Measurements from ENCODE around the gene NPAS3.

The NPAS3 gene

DNA sequence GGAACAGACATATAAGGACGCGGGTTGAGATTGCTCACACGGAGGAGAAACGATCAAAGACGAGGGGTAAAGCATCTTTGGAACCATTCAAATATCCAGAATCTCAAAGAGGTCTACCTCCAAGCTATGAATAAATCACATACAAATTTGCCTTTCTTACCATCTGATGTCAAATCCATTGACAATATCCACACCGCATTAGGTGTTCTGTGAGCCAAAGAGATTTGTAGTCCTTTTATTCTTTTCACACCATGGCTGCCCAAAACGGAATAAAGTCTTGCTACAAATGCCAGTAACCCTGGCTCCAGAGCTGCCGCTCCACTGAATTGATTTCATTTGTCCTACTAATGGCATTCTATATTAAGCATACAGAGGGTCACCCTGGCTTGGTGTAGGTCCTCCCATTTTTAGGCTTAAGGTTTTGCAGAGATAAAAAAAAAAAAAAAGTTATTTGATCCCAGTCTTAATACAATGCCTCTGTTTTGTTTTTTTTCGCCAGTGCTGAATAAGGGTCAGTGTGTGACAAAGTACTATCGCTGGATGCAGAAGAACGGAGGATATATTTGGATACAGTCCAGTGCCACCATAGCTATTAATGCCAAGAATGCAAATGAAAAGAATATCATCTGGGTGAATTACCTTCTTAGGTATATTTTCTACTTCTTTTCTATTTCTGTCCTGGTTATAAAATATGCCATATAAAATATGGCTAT is 854.9 kb downstream of the NPAS3 start:
- DNase-seq (ENCODE audit: low spot score), result no peak

DNA sequence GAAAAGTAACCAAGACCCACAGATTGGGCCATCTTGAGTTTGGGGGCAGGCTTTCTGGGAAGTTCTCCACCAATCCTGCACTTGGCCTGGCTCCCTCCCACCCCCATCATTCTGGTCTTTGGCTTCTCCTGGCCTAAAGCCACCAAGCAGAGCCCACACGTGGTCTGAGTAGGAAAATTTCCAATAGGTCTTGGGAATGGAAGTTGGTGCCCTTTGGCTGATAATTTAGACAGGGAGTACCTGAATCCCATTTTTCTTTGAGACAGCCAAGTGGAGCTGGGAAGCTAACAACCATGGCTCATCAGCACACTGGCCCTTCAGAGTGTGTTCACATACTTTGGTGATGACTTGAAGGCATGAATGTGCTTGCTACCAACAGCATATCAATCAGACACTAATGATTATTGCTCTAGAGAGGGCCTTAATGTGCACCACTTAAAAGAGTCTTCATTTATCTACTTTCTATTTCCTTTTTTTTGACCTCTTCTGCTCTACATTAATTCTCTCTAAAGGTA is 856.2 kb downstream of the NPAS3 start:
- no peak for DNase-seq (ENCODE audit: low spot score)

- DNase-seq (ENCODE audit: low spot score), result no peak
Observed at GRCh38 chr14:33796356-33796755, 857.7 kb downstream of the NPAS3 start.

- DNase-seq (ENCODE audit: low spot score), result no peak
Observed at GRCh38 chr14:33799705-33800570, 861.3 kb downstream of the NPAS3 start.

DNA sequence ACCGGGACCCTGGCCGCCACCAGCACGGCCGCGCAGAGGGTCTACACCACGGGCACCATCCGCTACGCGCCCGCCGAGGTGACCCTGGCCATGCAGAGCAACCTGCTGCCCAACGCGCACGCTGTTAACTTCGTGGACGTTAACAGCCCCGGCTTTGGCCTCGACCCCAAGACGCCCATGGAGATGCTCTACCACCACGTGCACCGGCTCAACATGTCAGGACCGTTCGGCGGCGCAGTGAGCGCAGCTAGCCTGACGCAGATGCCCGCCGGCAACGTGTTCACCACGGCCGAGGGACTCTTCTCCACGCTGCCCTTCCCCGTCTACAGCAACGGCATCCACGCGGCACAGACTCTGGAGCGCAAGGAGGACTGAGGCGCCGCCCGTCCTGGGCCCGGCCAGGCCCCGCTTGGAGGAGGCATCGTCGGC is 862.1 kb downstream of the NPAS3 start:
- DNase-seq (ENCODE audit: low spot score), result no peak

- no peak for DNase-seq (ENCODE audit: low spot score)
Observed at GRCh38 chr14:33802737-33803136, 864.1 kb downstream of the NPAS3 start.

- no peak for DNase-seq (ENCODE audit: low spot score)
Observed at GRCh38 chr14:33805593-33805992, 866.9 kb downstream of the NPAS3 start.

GRCh38 chr14:33806905-33807304 is 868.2 kb downstream of the NPAS3 start:
- DNase-seq (ENCODE audit: low spot score), result no peak

- DNase-seq (ENCODE audit: low spot score), result no peak
Observed at GRCh38 chr14:33808187-33808586, 869.5 kb downstream of the NPAS3 start.

DNA sequence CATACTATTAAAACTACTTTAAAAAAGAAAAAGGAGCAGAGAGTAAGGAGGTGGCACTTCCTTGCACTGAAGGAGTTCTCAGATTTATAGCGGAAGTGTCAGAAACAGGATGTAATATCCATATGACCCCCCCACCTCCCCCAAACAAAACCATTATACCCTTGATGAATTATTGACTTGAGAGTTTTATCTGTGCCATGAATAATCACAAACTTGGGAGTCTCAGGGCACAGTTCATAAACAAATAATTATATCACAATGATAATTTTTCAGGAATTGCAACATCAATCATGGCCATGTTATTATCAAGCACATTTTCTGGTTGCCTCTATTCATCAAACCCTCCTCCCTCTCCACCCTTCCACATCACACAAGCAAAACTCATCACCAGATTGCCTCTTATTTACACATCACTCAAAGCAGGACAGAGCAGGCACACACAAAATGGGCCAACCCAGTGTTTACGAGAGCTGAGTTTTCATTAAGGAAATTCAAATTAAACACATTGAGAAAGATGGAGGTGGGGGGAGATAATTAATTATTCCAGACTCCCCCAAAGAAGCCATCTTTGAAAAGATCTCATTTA is 870.8 kb downstream of the NPAS3 start:
- no peak for DNase-seq (ENCODE audit: low spot score)

- DNase-seq (ENCODE audit: low spot score), result no peak
Observed at GRCh38 chr14:33810308-33810707, 871.6 kb downstream of the NPAS3 start.

DNA sequence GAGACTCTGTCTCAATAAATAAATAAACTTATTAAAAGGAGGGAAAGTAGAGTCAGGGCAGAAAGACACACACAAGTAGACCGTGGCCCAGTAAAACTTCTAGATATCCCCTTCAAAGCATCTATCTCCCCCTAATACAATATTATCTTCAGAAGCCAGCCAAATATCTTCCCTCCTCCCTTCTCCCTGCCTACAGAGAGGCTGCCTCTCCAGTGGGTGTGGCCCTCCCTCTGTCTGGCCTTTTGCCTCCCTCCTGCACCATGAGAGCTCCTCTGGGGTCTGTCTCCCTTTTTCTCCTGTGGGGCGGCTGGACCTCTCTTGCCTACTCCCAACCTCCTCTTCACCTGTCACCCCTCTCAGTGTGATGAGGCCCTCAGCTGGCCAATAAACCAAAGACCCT is 873.0 kb downstream of the NPAS3 start:
- DNase-seq (ENCODE audit: low spot score), result no peak

DNA sequence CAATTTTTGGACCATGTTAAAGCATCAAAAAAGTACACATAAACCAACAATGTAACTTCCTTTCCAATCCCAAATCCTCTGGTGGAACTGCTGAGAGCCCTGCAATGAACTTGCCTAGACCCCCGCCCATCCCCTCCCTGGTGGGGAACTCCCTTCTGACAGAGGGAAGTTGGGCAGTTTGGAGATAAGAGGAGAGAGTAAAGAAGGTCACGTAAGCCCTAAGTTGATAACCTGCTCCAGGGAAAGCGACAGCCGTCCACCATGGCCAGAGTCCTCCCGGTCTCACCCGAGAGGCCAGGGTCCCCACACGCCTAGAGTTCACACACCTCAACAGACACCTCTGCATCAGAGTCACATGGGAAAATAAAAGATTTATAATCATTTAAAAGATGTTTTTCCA is 873.5 kb downstream of the NPAS3 start:
- no peak for DNase-seq (ENCODE audit: low spot score)

- no peak for DNase-seq (ENCODE audit: low spot score)
Observed at GRCh38 chr14:33812601-33813000, 873.9 kb downstream of the NPAS3 start.

GRCh38 chr14:33814010-33814409 is 875.3 kb downstream of the NPAS3 start:
- no peak for DNase-seq (ENCODE audit: low spot score)

- DNase-seq (ENCODE audit: low spot score), result no peak
Observed at GRCh38 chr14:33833706-33834465, 895.2 kb downstream of the NPAS3 start.

DNA sequence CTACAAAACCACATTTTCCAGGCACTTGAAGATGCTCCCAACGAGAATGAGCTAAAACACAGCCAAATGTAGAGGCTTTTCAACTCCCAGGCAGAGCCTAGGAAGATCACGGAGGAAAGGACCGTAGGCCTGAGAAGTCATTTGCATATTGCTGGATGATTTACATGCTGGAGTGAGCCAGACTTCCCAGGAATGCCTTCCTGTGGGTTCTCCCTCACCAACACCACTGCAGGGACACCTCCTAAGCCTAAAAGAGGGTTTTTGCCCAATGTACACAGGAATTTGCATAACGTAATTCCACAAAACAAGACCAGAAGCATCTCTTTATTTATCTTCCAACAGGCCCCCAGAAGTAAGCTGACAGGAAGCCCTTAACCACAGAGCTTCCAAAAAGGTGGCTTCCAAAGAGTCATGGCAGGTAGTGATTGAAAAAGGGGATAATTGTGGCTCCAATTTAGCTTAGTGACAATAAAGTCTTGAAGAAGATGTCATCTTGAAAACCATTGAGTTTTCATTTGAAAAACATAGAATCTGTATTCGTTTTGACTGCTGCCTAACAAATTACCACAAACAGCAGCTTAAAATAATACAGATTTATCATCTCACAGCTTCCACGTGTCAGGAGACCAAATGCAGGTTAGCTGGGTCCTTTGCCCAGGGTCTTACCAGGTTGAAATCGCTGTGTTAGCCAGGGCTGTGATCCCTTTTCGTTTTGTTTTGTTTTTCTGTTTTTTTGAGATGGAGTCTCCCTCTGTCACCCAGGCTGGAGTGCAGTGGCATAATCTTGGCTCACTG is 896.0 kb downstream of the NPAS3 start:
- DNase-seq (ENCODE audit: low spot score), result no peak

- no peak for DNase-seq (ENCODE audit: low spot score)
Observed at GRCh38 chr14:33835261-33835655, 896.6 kb downstream of the NPAS3 start.

GRCh38 chr14:33835677-33836076 is 897.0 kb downstream of the NPAS3 start:
- DNase-seq (ENCODE audit: low spot score), result no peak

- no peak for DNase-seq (ENCODE audit: low spot score)
Observed at GRCh38 chr14:33836203-33836899, 897.7 kb downstream of the NPAS3 start.

Measured in NAMALWA (cell line).